CD4-positive, alpha-beta T cell treated with Interleukin-10 for 1 hour (primary cell): ENCODE measurements around the gene TSPAN32.
"Not testable (repeated sequence)": the region's sequence is repeated elsewhere in the genome, so short reads cannot be mapped to it uniquely, and the experiment has no call there.

Source experiments
- DNase-seq: peaks from one replicate; pipeline ENCODE4 v3.0.0-alpha.2; 2020

TSPAN32 gene

DNA sequence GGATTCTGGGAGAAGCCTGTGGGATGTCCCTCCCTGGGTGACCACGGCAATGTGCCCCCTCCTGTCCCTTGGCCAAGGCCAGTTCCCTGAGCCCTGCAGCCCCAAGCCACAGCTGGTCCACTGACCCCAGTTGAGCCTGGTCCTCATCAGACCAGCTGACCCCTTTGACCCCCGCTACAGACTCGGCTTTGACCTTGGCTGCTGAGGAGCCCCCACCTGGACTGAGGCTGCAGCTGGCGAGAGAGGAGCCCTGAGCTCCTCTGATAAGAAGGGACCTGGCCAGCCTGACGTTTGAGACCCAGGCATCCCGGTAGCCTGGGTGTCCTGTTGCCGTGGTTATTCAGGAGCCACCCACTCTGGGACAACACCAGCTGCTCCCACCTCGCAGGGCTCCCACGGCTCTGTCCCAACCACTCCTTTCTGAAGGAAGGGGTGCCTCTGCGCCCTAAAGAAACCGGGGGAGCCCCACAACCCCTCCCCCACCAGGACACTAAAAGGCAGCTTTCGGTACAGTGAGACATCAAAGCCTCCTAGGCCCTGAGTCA, 34.4 kb upstream of the TSPAN32 start:
- no peak for DNase-seq

DNA sequence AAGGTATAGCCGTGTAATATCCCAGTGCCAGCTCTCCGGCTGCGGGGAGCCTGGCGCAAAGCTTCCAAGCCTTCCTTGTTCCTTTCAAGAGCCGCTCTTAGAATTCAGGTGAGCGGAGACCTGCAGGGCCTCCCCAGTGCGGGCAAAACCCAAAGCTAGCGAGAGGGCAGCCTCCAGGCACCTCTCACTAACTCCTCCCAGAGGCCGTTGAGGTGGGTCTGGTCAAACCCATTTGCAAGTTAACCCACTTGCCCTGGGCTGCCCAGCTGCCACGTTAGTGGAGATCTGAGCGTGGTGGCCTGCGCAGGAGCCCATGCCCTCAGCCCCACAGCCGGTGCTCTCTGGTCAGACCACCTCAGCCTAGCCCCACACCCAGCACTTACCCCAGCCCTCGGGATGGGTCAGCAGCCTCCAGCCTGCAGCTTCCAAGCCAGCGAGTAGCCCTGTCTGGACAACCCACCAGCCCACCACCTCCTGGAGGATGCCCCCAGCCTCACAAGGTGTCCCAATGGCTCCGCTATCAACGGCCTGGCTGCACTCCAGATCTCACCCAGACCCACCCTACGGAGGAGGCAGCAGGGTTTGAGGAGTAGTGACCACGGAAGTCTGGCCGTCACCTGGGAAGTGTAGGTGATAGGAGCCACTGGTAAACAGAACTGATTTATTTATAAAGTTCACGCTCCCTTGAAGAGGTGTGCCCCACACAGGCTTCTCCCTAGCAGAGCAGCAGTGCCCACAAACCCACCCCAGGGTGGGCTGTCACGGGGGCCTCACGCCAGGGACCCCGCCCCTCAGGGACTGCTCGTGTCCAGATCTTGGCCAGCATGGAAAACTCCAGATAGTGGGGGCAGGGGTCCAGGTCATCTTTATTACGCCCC, 33.7 kb upstream of the TSPAN32 start:
- no peak for DNase-seq

GRCh38 chr11:2268729-2269600, 32.8 kb upstream of the TSPAN32 start:
- DNase-seq, result peak; percentile 42

- peak; percentile 50 for DNase-seq
Measured at GRCh38 chr11:2269601-2270321, 32.1 kb upstream of the TSPAN32 start.

DNA sequence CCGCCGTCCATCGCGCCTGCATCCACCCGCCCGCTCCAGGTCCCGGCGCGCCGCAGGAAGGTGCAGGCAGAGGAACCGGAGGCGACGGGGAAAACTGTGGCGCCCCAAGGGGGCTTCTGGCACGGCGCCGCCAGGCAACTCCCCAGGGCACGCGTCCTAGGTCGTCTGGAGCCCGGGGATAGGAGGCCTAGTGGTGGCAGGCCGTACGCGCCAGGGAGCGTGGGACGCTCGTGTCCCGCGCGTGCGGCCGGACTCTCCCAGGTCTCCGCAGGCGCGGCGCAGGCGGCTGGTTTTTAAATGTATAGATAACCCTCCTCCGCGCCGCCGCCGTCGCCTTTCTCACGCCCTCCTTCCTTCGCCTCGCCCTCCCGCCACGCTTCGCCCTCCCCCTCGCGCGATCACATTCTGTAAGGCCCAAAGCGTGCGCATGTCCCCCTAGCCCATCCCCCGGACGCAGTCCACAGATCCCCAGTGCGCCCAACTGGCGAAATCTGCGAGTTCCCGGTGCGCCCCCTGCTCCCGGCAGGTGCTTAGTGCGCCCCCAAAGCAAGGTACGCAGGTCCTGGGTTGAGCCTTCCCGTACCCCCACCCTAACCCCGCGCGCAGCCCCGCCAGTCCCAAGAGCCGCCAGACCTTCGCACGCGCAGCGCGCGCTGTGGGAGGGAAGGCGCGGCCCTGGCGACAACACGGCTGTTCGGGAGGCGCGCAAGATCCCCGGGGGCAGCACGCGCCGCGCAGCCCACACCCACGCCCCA, 31.3 kb upstream of the TSPAN32 start, which contains the start of gene ASCL2:
TSS of gene ASCL2 (minus strand) at position 267 of the 755 bp plus-strand sequence. CDS start at position 11, 256 bp downstream.
- no peak for DNase-seq

- peak; percentile 64 for DNase-seq
Measured at GRCh38 chr11:2271077-2271326, 30.8 kb upstream of the TSPAN32 start.

- no peak for DNase-seq
Measured at GRCh38 chr11:2271327-2272227, 30.2 kb upstream of the TSPAN32 start.

DNA sequence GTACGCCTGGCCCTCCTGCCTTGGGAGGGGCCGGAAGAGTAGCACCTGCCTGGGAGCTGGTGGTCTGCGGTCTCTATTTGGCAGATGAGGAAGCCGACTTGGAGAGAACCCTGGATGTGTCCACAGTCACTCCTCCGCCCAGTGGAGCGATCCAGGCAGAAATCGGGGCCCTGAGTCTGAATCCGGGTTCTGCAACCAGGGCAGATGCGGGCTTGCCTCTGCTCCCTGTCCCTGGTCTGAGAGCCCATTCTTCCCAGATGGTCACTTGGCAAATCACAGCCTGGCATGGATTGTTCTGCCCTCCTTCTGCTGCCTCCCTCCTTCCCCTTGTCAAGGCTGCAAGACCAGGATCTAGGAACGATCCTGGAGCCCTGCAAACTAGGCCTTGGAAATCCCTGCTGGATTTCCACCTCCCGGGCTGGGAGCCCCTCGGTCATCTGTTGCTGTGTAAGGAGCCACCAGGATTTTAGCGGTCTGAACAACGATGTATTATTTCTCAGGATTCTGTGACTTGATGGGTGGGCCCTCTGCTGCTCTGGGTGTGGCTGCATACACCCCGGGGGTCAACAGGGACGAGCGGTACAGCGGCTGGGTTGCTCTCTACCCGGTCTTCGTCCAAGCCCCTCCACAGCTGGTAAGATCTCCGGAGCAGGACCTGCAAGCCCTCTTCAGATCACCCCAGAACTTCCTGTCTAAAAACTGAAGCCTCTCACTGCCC, 29.4 kb upstream of the TSPAN32 start:
- DNase-seq, result no peak

GRCh38 chr11:2272946-2273280, 28.9 kb upstream of the TSPAN32 start:
- DNase-seq, result no peak

DNA sequence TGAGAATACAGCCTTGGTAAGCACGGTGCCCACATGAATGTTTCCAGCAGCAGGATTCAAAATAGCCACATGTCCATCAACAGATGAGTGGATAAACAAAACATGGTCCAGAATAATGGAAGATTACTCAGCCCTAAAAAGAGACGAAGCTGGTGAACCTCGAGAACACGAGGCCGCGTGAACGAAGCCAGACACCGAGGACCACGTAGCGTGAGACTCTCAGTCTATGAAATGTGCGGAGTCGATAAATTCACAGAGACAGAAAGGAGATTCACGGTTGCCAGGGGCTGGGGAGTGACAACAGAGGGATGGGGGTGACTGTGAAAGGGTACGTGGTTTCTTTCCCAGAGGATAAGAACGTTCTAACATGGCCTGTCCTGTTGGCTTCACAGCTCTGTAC, 28.5 kb upstream of the TSPAN32 start:
- no peak for DNase-seq

DNA sequence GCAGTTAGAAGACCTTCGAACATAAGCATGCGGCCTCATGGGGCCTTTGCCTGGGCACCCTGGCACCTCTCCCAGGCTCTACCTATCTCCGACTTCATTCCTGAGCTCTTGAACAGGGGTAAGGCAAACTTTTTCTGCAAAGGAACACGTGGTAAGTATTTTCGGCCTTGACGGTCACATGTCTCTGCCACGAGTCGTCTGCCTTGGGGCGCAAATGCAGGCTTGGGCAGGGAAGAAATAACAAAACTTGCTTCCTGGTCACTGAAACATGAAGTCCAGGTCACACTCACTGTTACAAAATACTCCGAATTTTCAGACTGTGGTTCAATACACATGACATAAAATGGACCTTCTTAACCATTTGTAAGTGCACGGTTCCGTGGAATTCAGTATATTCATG, 28.0 kb upstream of the TSPAN32 start:
- no peak for DNase-seq

- no peak for DNase-seq
Measured at GRCh38 chr11:2275334-2276279, 26.2 kb upstream of the TSPAN32 start.

DNA sequence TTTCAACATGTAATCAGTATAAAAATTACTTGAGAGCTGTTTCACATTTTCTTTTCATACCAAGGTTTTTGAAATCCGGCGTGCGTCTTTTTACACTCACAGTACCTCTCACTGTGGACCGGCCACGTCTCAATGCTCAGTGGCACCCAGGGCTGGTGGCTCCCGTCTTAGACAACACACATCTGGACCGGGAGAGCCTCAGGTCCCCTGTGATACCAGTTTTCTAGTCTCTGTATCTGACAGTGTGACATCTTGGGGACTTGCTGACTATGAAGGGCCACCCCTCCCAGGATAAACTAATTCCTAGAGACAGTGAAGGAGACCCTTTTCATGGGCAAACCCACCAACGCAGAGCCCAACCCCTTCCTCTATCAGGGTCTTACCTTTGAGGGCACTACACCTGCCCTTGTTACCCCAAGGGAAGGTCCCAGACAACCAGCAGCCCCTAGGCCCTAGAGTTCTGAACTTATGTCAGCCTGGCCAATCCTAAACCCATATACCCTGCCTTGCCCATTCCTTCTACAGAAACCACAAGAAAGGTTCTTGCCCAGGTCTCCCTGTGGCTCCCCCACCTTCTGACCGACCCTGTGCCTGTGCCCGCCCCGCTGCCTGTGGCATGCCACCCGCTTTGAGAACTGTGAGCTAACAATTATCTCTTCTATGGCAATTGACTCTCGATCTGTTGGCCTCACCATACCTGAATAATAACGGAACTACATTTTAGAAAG, 25.4 kb upstream of the TSPAN32 start:
- DNase-seq, result no peak

GRCh38 chr11:2277008-2277346, 24.8 kb upstream of the TSPAN32 start:
- DNase-seq, result no peak

DNA sequence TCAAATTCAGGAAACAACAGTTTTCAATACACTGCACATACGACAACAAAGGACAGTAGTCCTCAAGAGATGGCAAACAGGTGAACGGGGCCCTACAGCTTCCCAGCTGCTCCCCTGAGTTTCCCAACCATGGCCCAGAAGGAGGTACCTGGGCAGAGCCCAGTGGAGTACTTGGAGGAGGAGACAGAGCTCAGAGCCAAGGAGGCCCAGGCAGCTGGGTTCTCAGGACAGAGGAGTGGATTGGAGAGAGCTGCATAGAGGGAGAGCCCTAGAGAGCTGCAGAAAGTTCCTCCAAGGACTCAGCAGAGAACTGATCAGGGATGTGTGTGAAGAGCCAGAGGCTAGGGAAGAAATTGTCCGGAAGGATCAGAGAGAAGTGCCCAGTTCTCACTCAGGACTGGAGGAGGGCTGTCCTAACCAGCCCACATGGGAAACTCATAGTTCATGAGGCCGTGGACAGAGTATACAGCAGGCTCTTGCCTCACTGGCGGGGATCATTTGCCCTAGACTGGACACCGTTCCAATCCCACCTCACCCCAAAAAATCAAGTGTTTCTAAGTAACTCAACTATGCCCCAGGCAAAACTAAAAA, 23.8 kb upstream of the TSPAN32 start:
- no peak for DNase-seq

DNA sequence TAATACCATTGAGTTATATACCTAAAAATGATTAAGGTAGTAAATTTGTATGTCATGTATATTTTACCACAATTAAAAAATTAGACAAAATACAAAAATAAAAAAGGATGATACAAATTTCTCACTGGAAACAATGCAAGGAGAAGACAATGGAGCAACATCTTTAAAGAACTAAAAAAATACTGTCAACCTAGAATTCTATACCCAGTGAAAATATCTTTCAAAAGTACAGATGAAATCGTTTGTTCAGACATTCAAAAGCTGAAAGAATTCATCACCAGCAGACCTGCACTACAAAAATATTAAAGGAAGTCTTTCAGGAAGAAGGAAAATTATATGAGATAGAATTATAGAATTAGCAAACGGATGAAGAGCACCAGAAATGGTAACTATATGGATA, 21.6 kb upstream of the TSPAN32 start:
- no peak for DNase-seq

DNA sequence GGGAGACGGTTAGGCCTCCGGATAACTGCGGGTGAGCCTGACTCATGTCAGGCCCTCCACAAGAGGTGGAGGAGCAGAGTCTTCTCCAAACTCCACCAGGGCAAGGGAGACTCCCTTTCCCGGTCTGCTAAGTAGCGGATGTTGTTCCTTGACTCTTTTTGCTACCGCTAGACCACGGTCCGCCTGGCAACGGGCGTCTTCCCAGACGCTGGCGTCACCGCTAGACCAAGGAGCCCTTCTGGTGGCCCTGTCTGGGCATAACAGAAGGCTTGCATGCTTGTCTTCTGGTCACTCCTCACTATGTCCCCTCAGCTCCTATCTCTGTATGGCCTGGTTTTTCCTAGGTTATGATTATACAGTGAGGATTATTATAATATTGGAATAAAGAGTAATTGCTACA, 15.5 kb upstream of the TSPAN32 start:
- not testable (repeated sequence) for DNase-seq

DNA sequence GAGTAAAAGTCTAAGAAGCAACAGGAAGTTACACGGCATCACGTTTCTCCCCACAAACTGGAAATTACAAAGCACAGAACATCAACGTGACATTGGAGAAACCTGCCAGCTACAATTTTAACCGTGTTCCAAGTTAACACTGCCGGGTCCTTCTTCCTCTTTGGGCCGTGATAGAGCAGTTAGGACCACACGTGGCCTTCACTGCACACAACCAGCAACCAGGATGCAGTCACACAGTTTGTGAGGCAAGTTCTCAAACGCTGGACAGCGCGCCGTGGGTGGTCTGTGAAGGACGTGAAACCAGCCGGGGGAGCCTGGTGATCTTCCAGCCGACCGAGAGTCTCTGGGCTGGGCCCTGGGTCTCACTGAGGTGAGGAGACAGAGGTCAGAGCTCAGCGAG, 14.7 kb upstream of the TSPAN32 start:
- DNase-seq, result no peak

GRCh38 chr11:2289350-2289749, 12.5 kb upstream of the TSPAN32 start:
- no peak for DNase-seq
